NCI-H446 (cell line): Measurements from ENCODE around the gene SORCS1.

ENCODE experiments used
- DNase-seq, 2 experiments: peaks; one replicate each; lab custom pipeline; 2025; lab: John Stamatoyannopoulos, UW

Gene SORCS1

GRCh38 chr10:106734220-106734619 lies 430.3 kb downstream of the SORCS1 start:
- DNase-seq = no peak

- no peak for DNase-seq
Measured at GRCh38 chr10:106728232-106728631, 436.3 kb downstream of the SORCS1 start.

GRCh38 chr10:106727170-106727569 lies 437.3 kb downstream of the SORCS1 start:
- no peak for DNase-seq

GRCh38 chr10:106722524-106722923 lies 442.0 kb downstream of the SORCS1 start:
- no peak for DNase-seq

GRCh38 chr10:106720683-106721082 lies 443.8 kb downstream of the SORCS1 start:
- DNase-seq = no peak

GRCh38 chr10:106716381-106716780 lies 448.1 kb downstream of the SORCS1 start:
- DNase-seq = no peak

GRCh38 chr10:106714734-106715555 lies 449.6 kb downstream of the SORCS1 start:
- DNase-seq = no peak

GRCh38 chr10:106713846-106714245 lies 450.7 kb downstream of the SORCS1 start:
- no peak for DNase-seq

GRCh38 chr10:106712988-106713387 lies 451.5 kb downstream of the SORCS1 start:
- no peak for DNase-seq

- DNase-seq = peak in 1 of 2 experiments; percentile 1
Measured at GRCh38 chr10:106711313-106711906, 453.1 kb downstream of the SORCS1 start.

GRCh38 chr10:106708506-106708905 lies 456.0 kb downstream of the SORCS1 start:
- no peak for DNase-seq

GRCh38 chr10:106707657-106708056 lies 456.8 kb downstream of the SORCS1 start:
- DNase-seq = no peak

GRCh38 chr10:106706127-106706526 lies 458.4 kb downstream of the SORCS1 start:
- DNase-seq = no peak

- peak; percentile 24 to 57 for DNase-seq
Measured at GRCh38 chr10:106705681-106706100, 458.8 kb downstream of the SORCS1 start.

GRCh38 chr10:106696239-106696638 lies 468.3 kb downstream of the SORCS1 start:
- no peak for DNase-seq

GRCh38 chr10:106694696-106695095 lies 469.8 kb downstream of the SORCS1 start:
- no peak for DNase-seq

- no peak for DNase-seq
Measured at GRCh38 chr10:106682175-106682574, 482.3 kb downstream of the SORCS1 start.

GRCh38 chr10:106680061-106680460 lies 484.4 kb downstream of the SORCS1 start:
- no peak for DNase-seq

GRCh38 chr10:106679314-106679713 lies 485.2 kb downstream of the SORCS1 start:
- no peak for DNase-seq

- no peak for DNase-seq
Measured at GRCh38 chr10:106672517-106673175, 491.9 kb downstream of the SORCS1 start.

GRCh38 chr10:106661767-106662140 lies 502.8 kb downstream of the SORCS1 start:
- no peak for DNase-seq

GRCh38 chr10:106661133-106661766 lies 503.3 kb downstream of the SORCS1 start:
- no peak for DNase-seq

GRCh38 chr10:106660550-106660949 lies 504.0 kb downstream of the SORCS1 start:
- no peak for DNase-seq
